ENCODE data around the gene MIP. TPM values are rescaled to one million over a fixed set of nuclear protein-coding genes. Genes with fewer than 3 reads are reported as not detected.

MIP gene
- total and polyA plus RNA-seq, 10 of the 15 experiments (the other 5 are each of a cell fraction or from before 2014, with no cell fraction given): 0.04 to 0.18 (median 0.11) TPM; not detected in 3

DNA sequence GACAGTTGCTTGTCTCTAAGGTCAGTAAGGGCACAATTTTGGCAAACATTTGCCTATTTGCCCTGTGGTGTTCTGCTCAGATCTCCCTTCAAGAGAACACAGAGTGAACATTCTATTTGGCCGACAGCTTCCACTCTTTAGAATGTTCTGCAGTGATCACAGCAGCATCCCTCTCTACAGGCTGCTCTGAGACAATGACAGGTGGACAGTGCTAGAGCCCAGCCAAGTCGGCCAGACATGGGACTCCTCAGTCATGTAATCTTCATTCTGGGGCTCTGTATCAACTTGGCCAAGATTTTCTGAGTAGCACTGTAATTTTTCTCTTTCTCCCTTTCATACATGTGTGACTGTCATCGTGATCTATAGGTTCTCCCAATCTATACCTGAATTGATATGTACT, 40.1 kb downstream of the MIP start:
- intact Hi-C loops (cut with micrococcal nuclease; ENCODE audit: unreplicated experiment) (no loop called here), in situ Hi-C loops (cut with MboI) (no loop called here)
- H3K36me3 ChIP-seq (ENCODE audit: control insufficient read depth in 2 of 2, insufficient read depth in 2 of 2, low read length in 1 of 2): peaks cover 4 to 5% of the 10 kb centered on the region in 2 experiments; a peak in 3 of 4 replicates
- H3K4me1 ChIP-seq (ENCODE audit: control insufficient read depth, insufficient read depth, low read length): no peaks in the 10 kb centered on the region
- no TSS peak for BruUV-seq (replicated peaks)
- no peak overlapping the region for H2AFZ ChIP-seq (ENCODE audit: control insufficient read depth, low read depth, low read length)
- FAIRE-seq (no peak), ATAC-seq (no peak), DNase-seq (ENCODE audit: low read depth, low spot score) (no peak)
- no peaks in the 10 kb centered on the region for H4K20me1 ChIP-seq (ENCODE audit: control insufficient read depth, insufficient read depth)
- H3K79me2 ChIP-seq (ENCODE audit: control insufficient read depth, insufficient read depth, low read length): no peaks in the 10 kb centered on the region
- H3K4me2 ChIP-seq (ENCODE audit: control insufficient read depth, insufficient read depth): no peak overlapping the region
- POLR2A ChIA-PET: no interaction called here
- RAD21 ChIA-PET (ENCODE audit: unreplicated experiment): no interaction called here
- 79% methylated on average over 3 of the region's 3 CpGs for WGBS (ENCODE audit: insufficient coverage, insufficient replicate concordance, low lambda C conversion rate, missing lambda C conversion rate)
- SMC1A ChIA-PET (ENCODE audit: uncharacterized antibody, unreplicated experiment): no interaction called here
- no peaks in the 10 kb centered on the region for H3K27me3 ChIP-seq (replicated peaks in 1 of 2; ENCODE audit: control insufficient read depth in 2 of 2, insufficient read depth in 2 of 2, low read length in 1 of 2)
- no peak overlapping the region for H3K4me3 ChIP-seq
- no peak overlapping the region for H3K27ac ChIP-seq (ENCODE audit: control insufficient read depth, insufficient read depth)
- TF ChIP-seq TCF12 (IDR thresholded peaks at IDR 0.05; ENCODE audit: low read depth, low read length): no peak
- TF ChIP-seq, protein P1, sequence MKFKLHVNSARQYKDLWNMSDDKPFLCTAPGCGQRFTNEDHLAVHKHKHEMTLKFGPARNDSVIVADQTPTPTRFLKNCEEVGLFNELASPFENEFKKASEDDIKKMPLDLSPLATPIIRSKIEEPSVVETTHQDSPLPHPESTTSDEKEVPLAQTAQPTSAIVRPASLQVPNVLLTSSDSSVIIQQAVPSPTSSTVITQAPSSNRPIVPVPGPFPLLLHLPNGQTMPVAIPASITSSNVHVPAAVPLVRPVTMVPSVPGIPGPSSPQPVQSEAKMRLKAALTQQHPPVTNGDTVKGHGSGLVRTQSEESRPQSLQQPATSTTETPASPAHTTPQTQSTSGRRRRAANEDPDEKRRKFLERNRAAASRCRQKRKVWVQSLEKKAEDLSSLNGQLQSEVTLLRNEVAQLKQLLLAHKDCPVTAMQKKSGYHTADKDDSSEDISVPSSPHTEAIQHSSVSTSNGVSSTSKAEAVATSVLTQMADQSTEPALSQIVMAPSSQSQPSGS (IDR thresholded peaks at IDR 0.05; ENCODE audit: low read length): no peak
- no peak overlapping the region for H3K9ac ChIP-seq (ENCODE audit: control insufficient read depth, insufficient read depth, low read length)
- no peaks in the 10 kb centered on the region for H3K9me3 ChIP-seq (replicated peaks; ENCODE audit: control insufficient read depth, insufficient read depth, low read length)
- CTCF ChIA-PET: no interaction called here

DNA sequence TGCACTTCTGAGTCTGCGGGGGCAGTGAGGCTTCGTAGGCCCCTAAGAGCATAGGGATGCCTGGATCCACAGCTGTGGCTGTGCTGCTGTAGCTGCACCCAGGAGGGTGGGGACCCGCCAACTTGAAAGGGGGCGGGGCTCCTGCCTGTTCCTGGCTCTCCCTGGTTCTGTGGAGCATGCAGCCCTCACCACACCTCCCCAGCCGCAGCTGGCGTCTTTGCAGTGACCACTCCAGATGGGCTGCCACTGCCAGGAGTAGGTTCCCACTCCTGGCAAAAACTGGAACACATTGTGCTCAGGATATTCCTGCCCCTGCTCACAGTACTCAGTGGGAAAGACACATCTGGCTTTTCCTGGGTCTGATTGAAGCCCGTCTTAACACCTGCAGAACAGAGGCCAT, 41.1 kb downstream of the MIP start:
- FAIRE-seq (no peak), ATAC-seq (no peak), DNase-seq (ENCODE audit: low read depth, low spot score) (no peak)
- no peak overlapping the region for H2AFZ ChIP-seq (ENCODE audit: control insufficient read depth, low read depth, low read length)
- peaks cover 3 to 5% of the 10 kb centered on the region in 2 experiments; a peak in 3 of 4 replicates for H3K36me3 ChIP-seq (ENCODE audit: control insufficient read depth in 2 of 2, insufficient read depth in 2 of 2, low read length in 1 of 2)
- H3K79me2 ChIP-seq (ENCODE audit: control insufficient read depth, insufficient read depth, low read length): no peaks in the 10 kb centered on the region
- 96% methylated on average over 6 of the region's 7 CpGs for WGBS (ENCODE audit: insufficient coverage, insufficient replicate concordance, low lambda C conversion rate, missing lambda C conversion rate)
- in situ Hi-C loops (cut with MboI) (no loop called here), intact Hi-C loops (cut with micrococcal nuclease; ENCODE audit: unreplicated experiment) (no loop called here)
- no peak overlapping the region for H3K9ac ChIP-seq (ENCODE audit: control insufficient read depth, insufficient read depth, low read length)
- ChIA-PET POLR2A (no interaction called here), CTCF (no interaction called here), RAD21 (ENCODE audit: unreplicated experiment) (no interaction called here), SMC1A (ENCODE audit: uncharacterized antibody, unreplicated experiment) (no interaction called here)
- H3K27me3 ChIP-seq (replicated peaks in 1 of 2; ENCODE audit: control insufficient read depth in 2 of 2, insufficient read depth in 2 of 2, low read length in 1 of 2): no peaks in the 10 kb centered on the region
- no TSS peak for BruUV-seq (replicated peaks)
- H3K4me1 ChIP-seq (ENCODE audit: control insufficient read depth, insufficient read depth, low read length): no peaks in the 10 kb centered on the region
- H3K4me2 ChIP-seq (ENCODE audit: control insufficient read depth, insufficient read depth): no peak overlapping the region
- H3K9me3 ChIP-seq (replicated peaks; ENCODE audit: control insufficient read depth, insufficient read depth, low read length): no peaks in the 10 kb centered on the region
- H3K4me3 ChIP-seq: no peak overlapping the region
- no peak overlapping the region for H3K27ac ChIP-seq (ENCODE audit: control insufficient read depth, insufficient read depth)
- no peaks in the 10 kb centered on the region for H4K20me1 ChIP-seq (ENCODE audit: control insufficient read depth, insufficient read depth)
- no peak for TF ChIP-seq GABPA (IDR thresholded peaks at IDR 0.05; ENCODE audit: low read depth)
- no peak for TF ChIP-seq GATAD2B (conservative IDR thresholded peaks at IDR 0.05; ENCODE audit: low read depth)
- TF ChIP-seq, protein P2, sequence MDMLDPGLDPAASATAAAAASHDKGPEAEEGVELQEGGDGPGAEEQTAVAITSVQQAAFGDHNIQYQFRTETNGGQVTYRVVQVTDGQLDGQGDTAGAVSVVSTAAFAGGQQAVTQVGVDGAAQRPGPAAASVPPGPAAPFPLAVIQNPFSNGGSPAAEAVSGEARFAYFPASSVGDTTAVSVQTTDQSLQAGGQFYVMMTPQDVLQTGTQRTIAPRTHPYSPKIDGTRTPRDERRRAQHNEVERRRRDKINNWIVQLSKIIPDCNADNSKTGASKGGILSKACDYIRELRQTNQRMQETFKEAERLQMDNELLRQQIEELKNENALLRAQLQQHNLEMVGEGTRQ (IDR thresholded peaks at IDR 0.05; ENCODE audit: borderline replicate concordance, low read depth, low read length): no peak
- TF ChIP-seq, protein P3, sequence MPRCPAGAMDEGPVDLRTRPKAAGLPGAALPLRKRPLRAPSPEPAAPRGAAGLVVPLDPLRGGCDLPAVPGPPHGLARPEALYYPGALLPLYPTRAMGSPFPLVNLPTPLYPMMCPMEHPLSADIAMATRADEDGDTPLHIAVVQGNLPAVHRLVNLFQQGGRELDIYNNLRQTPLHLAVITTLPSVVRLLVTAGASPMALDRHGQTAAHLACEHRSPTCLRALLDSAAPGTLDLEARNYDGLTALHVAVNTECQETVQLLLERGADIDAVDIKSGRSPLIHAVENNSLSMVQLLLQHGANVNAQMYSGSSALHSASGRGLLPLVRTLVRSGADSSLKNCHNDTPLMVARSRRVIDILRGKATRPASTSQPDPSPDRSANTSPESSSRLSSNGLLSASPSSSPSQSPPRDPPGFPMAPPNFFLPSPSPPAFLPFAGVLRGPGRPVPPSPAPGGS (IDR thresholded peaks at IDR 0.05; ENCODE audit: borderline replicate concordance, insufficient read depth, low read depth, low read length, poor library complexity, severe bottlenecking): no peak
- TF ChIP-seq, protein P4, sequence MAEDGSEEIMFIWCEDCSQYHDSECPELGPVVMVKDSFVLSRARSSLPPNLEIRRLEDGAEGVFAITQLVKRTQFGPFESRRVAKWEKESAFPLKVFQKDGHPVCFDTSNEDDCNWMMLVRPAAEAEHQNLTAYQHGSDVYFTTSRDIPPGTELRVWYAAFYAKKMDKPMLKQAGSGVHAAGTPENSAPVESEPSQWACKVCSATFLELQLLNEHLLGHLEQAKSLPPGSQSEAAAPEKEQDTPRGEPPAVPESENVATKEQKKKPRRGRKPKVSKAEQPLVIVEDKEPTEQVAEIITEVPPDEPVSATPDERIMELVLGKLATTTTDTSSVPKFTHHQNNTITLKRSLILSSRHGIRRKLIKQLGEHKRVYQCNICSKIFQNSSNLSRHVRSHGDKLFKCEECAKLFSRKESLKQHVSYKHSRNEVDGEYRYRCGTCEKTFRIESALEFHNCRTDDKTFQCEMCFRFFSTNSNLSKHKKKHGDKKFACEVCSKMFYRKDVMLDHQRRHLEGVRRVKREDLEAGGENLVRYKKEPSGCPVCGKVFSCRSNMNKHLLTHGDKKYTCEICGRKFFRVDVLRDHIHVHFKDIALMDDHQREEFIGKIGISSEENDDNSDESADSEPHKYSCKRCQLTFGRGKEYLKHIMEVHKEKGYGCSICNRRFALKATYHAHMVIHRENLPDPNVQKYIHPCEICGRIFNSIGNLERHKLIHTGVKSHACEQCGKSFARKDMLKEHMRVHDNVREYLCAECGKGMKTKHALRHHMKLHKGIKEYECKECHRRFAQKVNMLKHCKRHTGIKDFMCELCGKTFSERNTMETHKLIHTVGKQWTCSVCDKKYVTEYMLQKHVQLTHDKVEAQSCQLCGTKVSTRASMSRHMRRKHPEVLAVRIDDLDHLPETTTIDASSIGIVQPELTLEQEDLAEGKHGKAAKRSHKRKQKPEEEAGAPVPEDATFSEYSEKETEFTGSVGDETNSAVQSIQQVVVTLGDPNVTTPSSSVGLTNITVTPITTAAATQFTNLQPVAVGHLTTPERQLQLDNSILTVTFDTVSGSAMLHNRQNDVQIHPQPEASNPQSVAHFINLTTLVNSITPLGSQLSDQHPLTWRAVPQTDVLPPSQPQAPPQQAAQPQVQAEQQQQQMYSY (CRISPR knock-in tag; IDR thresholded peaks at IDR 0.05): no peak
- no peak for TF ChIP-seq ZNF24 (IDR thresholded peaks at IDR 0.05)

All from GM12878 (cell line).